Measurements from ENCODE around the gene VPS8. TPM values are rescaled to one million over a fixed set of nuclear protein-coding genes. Genes with fewer than 3 reads are reported as not detected.

VPS8 gene
- total and polyA plus RNA-seq, 2 of the 13 experiments (the other 11 are each of a cell fraction or from before 2014, with no cell fraction given), result 14.2 to 35.1 TPM

DNA sequence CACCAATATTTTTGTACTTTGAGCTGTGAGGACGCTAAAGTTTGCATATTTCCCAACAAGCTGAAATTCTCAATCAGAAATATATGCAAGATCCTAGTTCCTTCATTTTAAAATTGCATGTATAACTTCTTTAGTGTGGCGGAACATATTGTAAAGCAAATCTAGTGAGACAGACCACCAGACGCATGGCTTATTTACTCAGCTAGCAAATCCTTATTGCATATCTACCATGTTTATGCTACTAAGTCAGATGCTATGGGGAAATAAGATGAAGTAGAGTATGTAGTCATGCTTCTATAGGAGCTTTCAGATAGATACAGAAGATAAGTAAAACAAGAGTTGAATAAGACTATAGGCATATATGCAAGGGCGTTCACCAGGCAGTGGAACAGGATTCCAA, 278.8 kb downstream of the VPS8 start (continued):
- no peak for TF ChIP-seq SMC3 (IDR thresholded peaks at IDR 0.05; ENCODE audit: low read length)
- no peak for TF ChIP-seq MED8 (CRISPR knock-in tag; IDR thresholded peaks at IDR 0.05; ENCODE audit: insufficient replicate concordance)
- TF ChIP-seq, protein P1, sequence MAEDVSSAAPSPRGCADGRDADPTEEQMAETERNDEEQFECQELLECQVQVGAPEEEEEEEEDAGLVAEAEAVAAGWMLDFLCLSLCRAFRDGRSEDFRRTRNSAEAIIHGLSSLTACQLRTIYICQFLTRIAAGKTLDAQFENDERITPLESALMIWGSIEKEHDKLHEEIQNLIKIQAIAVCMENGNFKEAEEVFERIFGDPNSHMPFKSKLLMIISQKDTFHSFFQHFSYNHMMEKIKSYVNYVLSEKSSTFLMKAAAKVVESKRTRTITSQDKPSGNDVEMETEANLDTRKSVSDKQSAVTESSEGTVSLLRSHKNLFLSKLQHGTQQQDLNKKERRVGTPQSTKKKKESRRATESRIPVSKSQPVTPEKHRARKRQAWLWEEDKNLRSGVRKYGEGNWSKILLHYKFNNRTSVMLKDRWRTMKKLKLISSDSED (CRISPR knock-in tag; IDR thresholded peaks at IDR 0.05), result no peak
- TF ChIP-seq ARNT (IDR thresholded peaks at IDR 0.05), result no peak
- no peak for TF ChIP-seq ZBTB46 (CRISPR knock-in tag; IDR thresholded peaks at IDR 0.05; ENCODE audit: borderline replicate concordance)
- TF ChIP-seq, protein P2, sequence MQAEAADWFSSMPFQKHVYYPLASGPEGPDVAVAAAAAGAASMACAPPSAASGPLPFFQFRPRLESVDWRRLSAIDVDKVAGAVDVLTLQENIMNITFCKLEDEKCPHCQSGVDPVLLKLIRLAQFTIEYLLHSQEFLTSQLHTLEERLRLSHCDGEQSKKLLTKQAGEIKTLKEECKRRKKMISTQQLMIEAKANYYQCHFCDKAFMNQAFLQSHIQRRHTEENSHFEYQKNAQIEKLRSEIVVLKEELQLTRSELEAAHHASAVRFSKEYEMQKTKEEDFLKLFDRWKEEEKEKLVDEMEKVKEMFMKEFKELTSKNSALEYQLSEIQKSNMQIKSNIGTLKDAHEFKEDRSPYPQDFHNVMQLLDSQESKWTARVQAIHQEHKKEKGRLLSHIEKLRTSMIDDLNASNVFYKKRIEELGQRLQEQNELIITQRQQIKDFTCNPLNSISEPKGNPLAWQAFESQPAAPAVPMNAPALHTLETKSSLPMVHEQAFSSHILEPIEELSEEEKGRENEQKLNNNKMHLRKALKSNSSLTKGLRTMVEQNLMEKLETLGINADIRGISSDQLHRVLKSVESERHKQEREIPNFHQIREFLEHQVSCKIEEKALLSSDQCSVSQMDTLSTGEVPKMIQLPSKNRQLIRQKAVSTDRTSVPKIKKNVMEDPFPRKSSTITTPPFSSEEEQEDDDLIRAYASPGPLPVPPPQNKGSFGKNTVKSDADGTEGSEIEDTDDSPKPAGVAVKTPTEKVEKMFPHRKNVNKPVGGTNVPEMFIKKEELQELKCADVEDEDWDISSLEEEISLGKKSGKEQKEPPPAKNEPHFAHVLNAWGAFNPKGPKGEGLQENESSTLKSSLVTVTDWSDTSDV (CRISPR knock-in tag; IDR thresholded peaks at IDR 0.05), result no peak
- TF ChIP-seq ZNF777 (CRISPR knock-in tag; IDR thresholded peaks at IDR 0.05), result no peak
- no peak for TF ChIP-seq ZNF670 (CRISPR knock-in tag; IDR thresholded peaks at IDR 0.05; ENCODE audit: borderline replicate concordance)

- DNase-seq (ENCODE audit: low spot score) (no peak), ATAC-seq (no peak), FAIRE-seq (no peak)
- BruUV-seq (replicated peaks), result no TSS peak
- no peaks in the 10 kb centered on the region for H3K79me2 ChIP-seq (ENCODE audit: insufficient read depth, low read length)
- H4K20me1 ChIP-seq (ENCODE audit: insufficient read depth, low read length), result no peaks in the 10 kb centered on the region
- H3K27me3 ChIP-seq (ENCODE audit: control insufficient read depth in 1 of 2, insufficient read depth in 2 of 2, low read length in 2 of 2), result 0 out of 5 replicates have a peak, but pooled peaks cover 0 to 1% of the 10 kb centered on the region in 2 experiments
- in situ Hi-C loops (cut with HindIII; ENCODE audit: extremely low pct_ligation_motif_present, low pct_unique_long_range_greater_than_20kb) (no loop called here), intact Hi-C loops (cut with micrococcal nuclease; ENCODE audit: unreplicated experiment) (no loop called here)
- no peak overlapping the region for H3K4me3 ChIP-seq (replicated peaks in 1 of 3; ENCODE audit: insufficient read depth in 1 of 3, low read depth in 2 of 3, low read length in 3 of 3)
- H2AFZ ChIP-seq (ENCODE audit: low read length), result no peak overlapping the region
- no peak overlapping the region for H3K9ac ChIP-seq (ENCODE audit: insufficient read depth, low read depth, low read length)
- CTCF ChIA-PET (ENCODE audit: low intra/inter-chr PET ratio, low total read pairs), result no interaction called here
- no peak overlapping the region for H3K4me2 ChIP-seq (ENCODE audit: low read depth, low read length)
- no peak overlapping the region for H3K27ac ChIP-seq (ENCODE audit: extremely low read length, insufficient read depth, low read length)
- peaks cover 7% of the 10 kb centered on the region; the same call in 1 of the 2 replicates for H3K4me1 ChIP-seq (ENCODE audit: insufficient read depth, low read length)
- POLR2A ChIA-PET, result no interaction called here
- H3K9me3 ChIP-seq (ENCODE audit: low read length), result no peaks in the 10 kb centered on the region
- TF ChIP-seq, protein P3, sequence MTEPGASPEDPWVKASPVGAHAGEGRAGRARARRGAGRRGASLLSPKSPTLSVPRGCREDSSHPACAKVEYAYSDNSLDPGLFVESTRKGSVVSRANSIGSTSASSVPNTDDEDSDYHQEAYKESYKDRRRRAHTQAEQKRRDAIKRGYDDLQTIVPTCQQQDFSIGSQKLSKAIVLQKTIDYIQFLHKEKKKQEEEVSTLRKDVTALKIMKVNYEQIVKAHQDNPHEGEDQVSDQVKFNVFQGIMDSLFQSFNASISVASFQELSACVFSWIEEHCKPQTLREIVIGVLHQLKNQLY (CRISPR knock-in tag; IDR thresholded peaks at IDR 0.05), result no peak
- TF ChIP-seq MXI1 (IDR thresholded peaks at IDR 0.05; ENCODE audit: borderline replicate concordance, low read depth, low read length), result no peak
- TF ChIP-seq ONECUT2 (CRISPR knock-in tag; IDR thresholded peaks at IDR 0.05), result no peak
- no peak for TF ChIP-seq ADNP (CRISPR knock-in tag; IDR thresholded peaks at IDR 0.05)
- TF ChIP-seq ZNF550 (CRISPR knock-in tag; IDR thresholded peaks at IDR 0.05; ENCODE audit: borderline replicate concordance), result no peak
- TF ChIP-seq ZNF446 (CRISPR knock-in tag; IDR thresholded peaks at IDR 0.05), result no peak
- no peak for TF ChIP-seq TMF1 (CRISPR knock-in tag; IDR thresholded peaks at IDR 0.05; ENCODE audit: low read depth)
- no peak for TF ChIP-seq TP53 (CRISPR knock-in tag; conservative IDR thresholded peaks at IDR 0.05)
- no peak for TF ChIP-seq ZNF772 (CRISPR knock-in tag; IDR thresholded peaks at IDR 0.05)
- no peaks in the 10 kb centered on the region for H3K36me3 ChIP-seq (replicated peaks in 1 of 2; ENCODE audit: control insufficient read depth in 1 of 2, insufficient read depth in 2 of 2, low read length in 2 of 2)
Observed at GRCh38 chr3:185093116-185093515, 281.1 kb downstream of the VPS8 start.

All from HepG2 (cell line).